Erythroblast (primary cell): ENCODE measurements around the gene C1QL2.

Experiments used
- GATA1 ChIP-seq: IDR thresholded peaks from 2 replicates; pipeline ENCODE4 v1.6.1; 2011; ENCODE audit warnings: low read depth, mild to moderate bottlenecking, control low read depth, low read length, moderate library complexity
- POLR2A ChIP-seq: IDR thresholded peaks from 2 replicates; pipeline ENCODE4 v1.6.1; 2011; ENCODE audit warnings: mild to moderate bottlenecking, low read length

- TF ChIP-seq POLR2A (no peak), GATA1 (no peak)
Observed at GRCh38 chr2:119122663-119123062, 35.9 kb downstream of the C1QL2 start.
